Measurements from ENCODE around the gene GSK3A.

GSK3A gene

DNA sequence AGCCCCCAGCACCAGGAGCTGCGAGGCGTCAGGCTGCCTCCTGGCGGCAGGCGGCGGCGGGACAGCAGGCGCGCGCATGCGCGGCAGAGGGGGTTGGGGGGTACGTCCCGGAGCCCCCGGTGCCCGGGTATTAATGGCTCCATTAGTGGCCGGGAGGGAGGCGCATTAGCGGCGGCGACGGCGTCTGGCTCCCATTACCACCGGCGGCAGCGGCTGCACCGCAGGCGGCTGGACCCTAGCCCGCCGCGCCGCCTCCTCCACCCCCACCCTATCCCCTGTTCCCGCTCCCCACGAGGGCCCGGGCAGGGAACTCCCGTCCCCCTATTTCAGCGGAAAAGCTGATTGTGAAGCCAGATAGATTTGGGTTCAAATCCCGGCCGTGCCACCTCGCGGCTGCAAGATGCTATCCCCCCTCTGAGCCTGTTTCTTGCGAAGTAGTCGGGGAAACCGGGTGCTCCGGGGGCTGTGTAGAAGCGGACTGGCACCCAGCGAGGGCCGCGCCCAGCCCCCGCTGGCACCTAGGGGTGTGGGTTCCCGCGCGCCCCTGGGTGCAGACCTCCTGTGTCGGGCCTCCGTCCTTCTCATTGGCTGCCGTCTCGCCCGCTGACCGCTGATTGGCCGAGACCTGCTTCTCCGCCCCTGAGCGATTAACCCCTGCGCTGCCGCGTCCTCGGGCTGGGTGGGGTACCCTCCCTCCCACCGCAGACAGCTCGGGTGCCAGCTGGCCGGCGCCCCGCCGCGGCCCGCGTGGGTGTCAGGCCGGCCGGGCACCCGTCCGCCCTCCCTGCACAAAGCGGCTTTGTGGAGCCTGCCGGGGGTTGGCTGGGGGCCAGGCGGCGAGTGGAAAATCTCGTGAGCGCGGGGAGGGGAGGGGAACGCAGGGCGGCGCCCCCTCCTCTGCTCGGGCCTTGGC lies 37.8 kb upstream of the GSK3A start:
- Histone ChIP-seq H3K9ac (ENCODE audit: insufficient read length, low read depth) (peak overlapping the region; percentile 69), H3K4me1 (ENCODE audit: insufficient read depth, insufficient read length) (peaks cover 29% of the 10 kb centered on the region), H3K9me3 (ENCODE audit: insufficient read depth, low read length) (no peaks in the 10 kb centered on the region), H3K36me3 (ENCODE audit: insufficient read depth, insufficient read length, low read length) (peaks cover 8% of the 10 kb centered on the region), H3K4me3 (ENCODE audit: insufficient read length, low read depth) (peak overlapping the region; percentile 77), H3K27me3 (ENCODE audit: insufficient read depth, insufficient read length) (no peaks in the 10 kb centered on the region)
- TF ChIP-seq SUZ12 (IDR thresholded peaks at IDR 0.05; ENCODE audit: extremely low read depth, insufficient read depth, insufficient read length) (no peak), ZNF274 (IDR thresholded peaks at IDR 0.05; ENCODE audit: low read depth, low read length) (no peak), YY1 (IDR thresholded peaks at IDR 0.05; ENCODE audit: insufficient read depth, insufficient read length) (no peak)
- no peak for DNase-seq (ENCODE audit: low read depth, low spot score)

DNA sequence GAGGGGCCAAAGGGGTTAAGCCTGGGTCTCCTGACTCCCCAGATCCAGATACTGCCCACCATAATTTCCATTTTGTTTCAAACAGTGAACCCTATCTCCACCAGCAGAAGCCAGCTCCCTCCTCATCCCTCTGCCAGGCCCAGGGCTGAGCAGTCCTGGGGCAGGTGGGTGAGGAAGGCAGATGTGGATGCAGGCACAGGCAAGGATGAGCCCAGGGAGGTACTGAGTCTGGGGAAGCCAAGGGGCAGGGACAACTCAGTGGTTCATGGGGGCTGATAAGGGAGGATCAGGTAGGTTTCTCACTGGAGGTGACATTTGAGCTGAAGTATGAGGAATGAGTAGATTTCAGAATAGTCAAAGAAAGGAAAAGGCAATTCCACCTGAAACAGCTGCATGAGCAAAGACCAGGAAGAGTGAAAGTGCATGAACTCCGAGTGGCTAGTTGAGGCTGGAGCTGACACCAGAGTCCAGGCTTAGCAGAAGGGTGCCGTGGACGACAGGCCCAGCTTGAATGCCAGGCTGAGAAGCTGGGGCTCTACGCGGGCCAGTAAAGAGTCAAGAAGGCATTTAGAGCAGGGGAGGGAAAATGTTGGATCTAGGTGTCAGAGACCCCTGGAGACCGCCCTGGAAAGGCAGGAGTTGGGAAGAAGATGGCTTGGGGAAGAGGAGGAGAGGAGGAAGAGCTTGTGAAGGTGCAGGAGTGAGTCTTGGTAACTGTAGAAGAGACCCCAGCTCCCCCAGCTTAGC lies 36.9 kb upstream of the GSK3A start:
- H3K36me3 ChIP-seq (ENCODE audit: insufficient read depth, insufficient read length, low read length): peaks cover 12% of the 10 kb centered on the region
- no peak for DNase-seq (ENCODE audit: low read depth, low spot score)
- H3K9me3 ChIP-seq (ENCODE audit: insufficient read depth, low read length): no peaks in the 10 kb centered on the region
- H3K4me1 ChIP-seq (ENCODE audit: insufficient read depth, insufficient read length): peaks cover 27% of the 10 kb centered on the region
- H3K27me3 ChIP-seq (ENCODE audit: insufficient read depth, insufficient read length): no peaks in the 10 kb centered on the region
- peak overlapping the region; percentile 69 for H3K9ac ChIP-seq (ENCODE audit: insufficient read length, low read depth)
- TF ChIP-seq YY1 (IDR thresholded peaks at IDR 0.05; ENCODE audit: insufficient read depth, insufficient read length) (no peak), SUZ12 (IDR thresholded peaks at IDR 0.05; ENCODE audit: extremely low read depth, insufficient read depth, insufficient read length) (no peak), ZNF274 (IDR thresholded peaks at IDR 0.05; ENCODE audit: low read depth, low read length) (no peak)
- peak overlapping the region; percentile 77 for H3K4me3 ChIP-seq (ENCODE audit: insufficient read length, low read depth)

DNA sequence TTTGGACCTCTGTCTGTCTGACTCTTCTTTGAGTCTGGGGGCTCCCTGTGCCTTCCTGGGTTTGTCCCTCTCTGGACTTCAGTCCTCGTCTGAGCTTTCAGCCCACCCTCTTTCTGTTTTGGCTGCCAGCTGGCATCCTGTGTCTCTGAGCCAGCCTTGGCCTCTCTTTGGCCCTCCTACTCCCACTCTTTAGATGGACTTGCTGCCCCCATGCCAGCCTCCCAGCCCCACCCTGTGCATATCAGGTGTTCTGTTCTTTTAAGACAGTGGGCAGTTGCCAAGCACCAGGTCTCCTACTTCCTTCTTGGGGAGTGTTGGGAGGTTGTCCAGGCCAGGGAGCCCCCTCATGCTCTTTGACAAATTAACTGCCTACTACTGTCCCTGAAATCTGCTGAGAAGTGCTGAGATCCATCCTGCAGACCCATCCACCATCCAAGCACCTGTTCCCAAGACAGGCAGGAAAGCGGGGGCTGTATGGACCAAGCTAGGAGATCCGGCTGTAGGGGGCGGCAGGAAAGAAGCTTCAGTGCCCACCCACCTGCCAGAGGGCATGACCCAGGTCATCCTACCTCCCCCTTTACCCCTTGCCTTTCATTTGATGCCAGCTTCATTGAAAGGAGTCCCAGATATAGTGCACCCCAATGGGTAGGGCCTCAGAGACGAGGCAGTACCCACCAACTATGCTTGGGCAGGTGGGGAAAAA lies 36.2 kb upstream of the GSK3A start:
- Histone ChIP-seq H3K4me3 (ENCODE audit: insufficient read length, low read depth) (no peak overlapping the region), H3K9ac (ENCODE audit: insufficient read length, low read depth) (peak overlapping the region; percentile 8), H3K36me3 (ENCODE audit: insufficient read depth, insufficient read length, low read length) (peaks cover 18% of the 10 kb centered on the region), H3K27me3 (ENCODE audit: insufficient read depth, insufficient read length) (no peaks in the 10 kb centered on the region), H3K4me1 (ENCODE audit: insufficient read depth, insufficient read length) (peaks cover 27% of the 10 kb centered on the region), H3K9me3 (ENCODE audit: insufficient read depth, low read length) (no peaks in the 10 kb centered on the region)
- no peak for TF ChIP-seq YY1 (IDR thresholded peaks at IDR 0.05; ENCODE audit: insufficient read depth, insufficient read length)
- TF ChIP-seq SUZ12 (IDR thresholded peaks at IDR 0.05; ENCODE audit: extremely low read depth, insufficient read depth, insufficient read length): no peak
- TF ChIP-seq ZNF274 (IDR thresholded peaks at IDR 0.05; ENCODE audit: low read depth, low read length): no peak
- DNase-seq (ENCODE audit: low read depth, low spot score): no peak

DNA sequence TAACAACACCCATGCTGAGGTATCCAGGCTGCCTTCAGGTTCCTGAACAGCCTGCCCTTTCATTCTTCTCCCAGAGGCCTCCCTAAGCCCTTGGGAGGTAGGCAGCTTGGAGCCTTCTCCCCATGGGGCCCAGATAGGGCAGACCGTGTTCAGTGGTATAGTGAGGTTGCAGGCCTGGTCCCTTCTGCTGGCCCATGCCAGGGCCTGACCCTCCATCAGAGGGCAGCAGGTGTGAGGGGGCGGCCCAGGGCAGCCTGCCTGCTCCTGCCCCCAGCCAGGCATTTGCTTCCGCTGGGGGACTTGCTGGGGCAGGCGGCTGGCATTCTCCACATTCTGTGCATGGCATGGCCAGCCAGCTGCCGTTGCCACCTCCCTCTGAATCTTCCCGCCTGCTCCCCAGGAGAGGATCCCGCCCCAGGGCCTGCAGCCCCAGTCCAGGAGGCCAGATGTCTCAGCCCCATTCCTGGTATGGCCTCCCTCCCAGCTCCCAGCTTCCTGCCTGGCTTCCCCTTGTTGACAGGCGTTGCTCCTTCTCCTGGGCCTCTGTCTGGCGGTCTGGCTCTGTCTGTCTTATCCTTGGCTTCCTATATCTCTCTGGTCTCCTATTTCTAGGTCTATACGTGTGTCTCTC lies 35.5 kb upstream of the GSK3A start:
- H3K4me1 ChIP-seq (ENCODE audit: insufficient read depth, insufficient read length): peaks cover 22% of the 10 kb centered on the region
- TF ChIP-seq ZNF274 (IDR thresholded peaks at IDR 0.05; ENCODE audit: low read depth, low read length) (no peak), YY1 (IDR thresholded peaks at IDR 0.05; ENCODE audit: insufficient read depth, insufficient read length) (no peak), SUZ12 (IDR thresholded peaks at IDR 0.05; ENCODE audit: extremely low read depth, insufficient read depth, insufficient read length) (no peak)
- peak overlapping the region; percentile 8 for H3K9ac ChIP-seq (ENCODE audit: insufficient read length, low read depth)
- DNase-seq (ENCODE audit: low read depth, low spot score): no peak
- H3K4me3 ChIP-seq (ENCODE audit: insufficient read length, low read depth): no peak overlapping the region
- no peaks in the 10 kb centered on the region for H3K9me3 ChIP-seq (ENCODE audit: insufficient read depth, low read length)
- H3K27me3 ChIP-seq (ENCODE audit: insufficient read depth, insufficient read length): no peaks in the 10 kb centered on the region
- peaks cover 25% of the 10 kb centered on the region for H3K36me3 ChIP-seq (ENCODE audit: insufficient read depth, insufficient read length, low read length)

DNA sequence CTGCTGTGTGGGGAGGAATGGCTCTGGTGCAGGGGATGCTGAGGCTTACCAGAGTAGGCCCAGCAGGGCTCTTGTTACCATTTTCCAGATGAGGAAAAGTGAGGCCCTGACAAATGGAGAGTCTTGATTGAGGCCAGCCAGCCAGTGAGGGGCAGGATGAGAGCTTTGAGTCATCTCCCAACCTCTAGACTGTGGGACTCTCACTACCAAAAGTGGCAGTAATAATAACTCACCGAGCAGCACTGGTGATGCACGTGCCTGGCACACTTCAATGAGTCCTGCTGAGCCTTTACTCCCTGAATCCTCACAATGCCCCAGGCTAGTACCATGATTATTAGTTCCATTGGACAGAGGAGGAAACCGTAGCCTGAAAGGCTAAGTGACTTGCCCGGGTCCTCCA lies 34.4 kb upstream of the GSK3A start:
- no peak for DNase-seq (ENCODE audit: low read depth, low spot score)
- Histone ChIP-seq H3K9me3 (ENCODE audit: insufficient read depth, low read length) (no peaks in the 10 kb centered on the region), H3K4me3 (ENCODE audit: insufficient read length, low read depth) (no peak overlapping the region), H3K9ac (ENCODE audit: insufficient read length, low read depth) (no peak overlapping the region), H3K4me1 (ENCODE audit: insufficient read depth, insufficient read length) (peaks cover 13% of the 10 kb centered on the region), H3K27me3 (ENCODE audit: insufficient read depth, insufficient read length) (no peaks in the 10 kb centered on the region), H3K36me3 (ENCODE audit: insufficient read depth, insufficient read length, low read length) (peaks cover 34% of the 10 kb centered on the region)
- no peak for TF ChIP-seq YY1 (IDR thresholded peaks at IDR 0.05; ENCODE audit: insufficient read depth, insufficient read length)

DNA sequence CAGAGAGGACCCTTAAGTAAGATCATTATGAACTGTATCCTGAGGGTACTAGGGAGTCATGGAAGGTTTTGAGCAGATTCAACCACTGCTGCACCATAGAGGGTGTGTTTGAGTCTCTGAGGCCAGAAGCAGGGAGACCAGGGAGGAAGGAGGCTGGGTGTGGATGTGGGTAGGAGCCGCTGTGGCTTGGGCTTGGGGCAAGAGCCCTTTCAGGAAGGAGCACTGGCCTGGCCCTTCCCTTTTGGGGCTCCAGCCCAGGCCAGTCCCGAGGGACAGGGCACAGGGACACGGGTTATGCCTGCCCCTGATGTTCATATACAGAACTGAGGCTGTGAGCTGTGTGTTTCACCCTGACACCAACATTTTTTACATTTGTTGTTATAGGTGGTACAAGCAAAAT lies 33.9 kb upstream of the GSK3A start:
- H3K9ac ChIP-seq (ENCODE audit: insufficient read length, low read depth): no peak overlapping the region
- H3K9me3 ChIP-seq (ENCODE audit: insufficient read depth, low read length): no peaks in the 10 kb centered on the region
- H3K36me3 ChIP-seq (ENCODE audit: insufficient read depth, insufficient read length, low read length): peaks cover 39% of the 10 kb centered on the region
- no peak for DNase-seq (ENCODE audit: low read depth, low spot score)
- no peaks in the 10 kb centered on the region for H3K27me3 ChIP-seq (ENCODE audit: insufficient read depth, insufficient read length)
- H3K4me1 ChIP-seq (ENCODE audit: insufficient read depth, insufficient read length): peaks cover 12% of the 10 kb centered on the region
- no peak overlapping the region for H3K4me3 ChIP-seq (ENCODE audit: insufficient read length, low read depth)
- TF ChIP-seq SUZ12 (IDR thresholded peaks at IDR 0.05; ENCODE audit: extremely low read depth, insufficient read depth, insufficient read length) (no peak), ZNF274 (IDR thresholded peaks at IDR 0.05; ENCODE audit: low read depth, low read length) (no peak), YY1 (IDR thresholded peaks at IDR 0.05; ENCODE audit: insufficient read depth, insufficient read length) (no peak)
